Measurements from ENCODE around the gene BCL2A1. TPM values are rescaled to one million over a fixed set of nuclear protein-coding genes. Genes with fewer than 3 reads are reported as not detected.

BCL2A1 gene
- total RNA-seq, 1 experiment from 2014 or later = not detected

GRCh38 chr15:80010131-80010673 is 39.2 kb upstream of the BCL2A1 start:
- Histone ChIP-seq H3K4me1 (ENCODE audit: insufficient read depth, low read length) (no peaks in the 10 kb centered on the region), H3K18ac (ENCODE audit: insufficient read length, low read depth, low read length) (no peak overlapping the region), H3K79me2 (ENCODE audit: insufficient read depth, low read length) (no peaks in the 10 kb centered on the region), H3K14ac (ENCODE audit: insufficient read depth, low read length) (no peak overlapping the region), H2BK20ac (ENCODE audit: low read depth, low read length, poor library complexity, severe bottlenecking) (no peak overlapping the region), H3K27me3 (ENCODE audit: insufficient read depth, low read length) (no peaks in the 10 kb centered on the region), H4K91ac (ENCODE audit: insufficient read length, low read depth, low read length) (no peak overlapping the region), H2BK120ac (ENCODE audit: low read depth, low read length, poor library complexity, severe bottlenecking) (no peak overlapping the region), H3K79me1 (ENCODE audit: insufficient read depth, low read depth, low read length, poor library complexity, severe bottlenecking) (no peaks in the 10 kb centered on the region), H3K4me2 (ENCODE audit: insufficient read depth, insufficient read length, low read length) (no peak overlapping the region), H3K4ac (ENCODE audit: low read depth, low read length) (no peak overlapping the region), H2BK12ac (ENCODE audit: insufficient read length, low read depth, low read length) (no peak overlapping the region), H3K9ac (ENCODE audit: extremely low read depth, insufficient read length, low read length) (no peak overlapping the region), H3K23ac (ENCODE audit: insufficient read length, low read depth, low read length) (no peak overlapping the region), H2BK5ac (ENCODE audit: insufficient read length, low read length) (no peak overlapping the region), H3T11ph (ENCODE audit: low read length) (no peak overlapping the region), H3K9me3 (ENCODE audit: control insufficient read depth, low read depth, low read length) (no peaks in the 10 kb centered on the region), H4K20me1 (ENCODE audit: control insufficient read depth, insufficient read depth, insufficient read length) (no peaks in the 10 kb centered on the region), H3K27ac (ENCODE audit: insufficient read length, low read depth, low read length) (no peak overlapping the region), H3K23me2 (ENCODE audit: insufficient read length, low read depth, low read length, poor library complexity, severe bottlenecking) (no peaks in the 10 kb centered on the region), H3K56ac (ENCODE audit: insufficient read length, low read depth, low read length) (no peak overlapping the region), H2AK5ac (ENCODE audit: insufficient read length, low read length) (no peak overlapping the region), H4K5ac (ENCODE audit: insufficient read length, low read depth, low read length) (no peak overlapping the region), H2BK15ac (ENCODE audit: low read depth, low read length) (no peak overlapping the region), H4K8ac (replicated peaks; ENCODE audit: insufficient read length, low read depth, low read length) (no peak overlapping the region), H2AFZ (ENCODE audit: low read length) (no peak overlapping the region)
- no peak overlapping the region for H3K27ac Mint-ChIP-seq
- WGBS (ENCODE audit: extremely low coverage, insufficient read length, low lambda C conversion rate) = no CpG with 5 or more reads among the region's 6 CpGs
- peaks cover 3 to 4% of the 10 kb centered on the region in 2 experiments; a peak in 2 of 4 replicates for H3K4me1 Mint-ChIP-seq
- DNase-seq = no peak
- peaks cover 3% of the 10 kb centered on the region in 2 experiments; a peak in 3 of 5 replicates for H3K9me3 Mint-ChIP-seq
- no peak for TF ChIP-seq CTCF (conservative IDR thresholded peaks at IDR 0.05)
- no peaks in the 10 kb centered on the region for H3K36me3 Mint-ChIP-seq (ENCODE audit: insufficient read depth in 1 of 3, low read depth in 3 of 3)
- peaks cover 2% of the 10 kb centered on the region; the same call in 1 of the 2 replicates for H3K27me3 Mint-ChIP-seq (ENCODE audit: low read depth)
- no peak overlapping the region; a peak in 1 of 5 replicates for H3K4me3 Mint-ChIP-seq
